ENCODE measurements around the gene CSTPP1. TPM values are rescaled to one million over a fixed set of nuclear protein-coding genes. Genes with fewer than 3 reads are reported as not detected.

CSTPP1 gene
- polyA plus RNA-seq, 1 donor from 2014 or later: 46.4 TPM

DNA sequence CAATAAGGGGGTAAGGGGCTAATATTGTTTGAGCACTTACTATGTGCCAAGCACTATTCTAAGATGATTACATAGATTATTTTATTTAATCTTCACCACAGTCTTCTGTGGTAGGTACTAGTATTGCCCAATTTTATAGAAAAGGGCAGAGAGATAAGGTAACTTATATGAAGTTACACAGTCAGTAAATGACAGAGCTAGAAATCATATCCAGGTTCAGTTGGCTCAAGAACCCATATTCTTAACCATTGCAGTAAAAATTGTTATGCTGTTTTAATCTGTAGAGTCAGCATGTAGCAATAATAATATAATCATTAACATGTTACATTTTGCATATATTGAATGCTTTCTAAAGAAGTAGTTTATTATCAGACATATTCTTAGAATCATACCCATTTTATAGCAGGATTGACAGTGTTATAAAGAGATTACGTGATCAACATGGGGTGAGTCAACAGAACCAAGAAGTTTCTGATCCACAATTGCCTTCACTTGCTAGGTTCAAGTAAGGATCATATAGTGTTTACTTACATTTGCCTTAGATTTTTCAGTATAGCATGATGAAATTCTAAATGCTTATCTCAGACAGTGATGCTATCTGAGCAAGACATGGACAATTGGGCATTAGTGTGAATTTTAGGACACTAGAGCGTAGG lies 46.4 kb downstream of the CSTPP1 start:
- Histone ChIP-seq H3K4me2 (ENCODE audit: low read length) (no peak overlapping the region), H3K9ac (ENCODE audit: low read length) (no peak overlapping the region), H3K9me3 (ENCODE audit: low read length) (no peaks in the 10 kb centered on the region), H3K79me2 (replicated peaks; ENCODE audit: insufficient read depth, low read length) (no peaks in the 10 kb centered on the region), H3K27me3 (ENCODE audit: insufficient read depth, low read depth, low read length) (no peaks in the 10 kb centered on the region), H3K36me3 (ENCODE audit: insufficient read depth, low read length) (no peaks in the 10 kb centered on the region), H3K27ac (ENCODE audit: low read length) (no peak overlapping the region), H3F3A (ENCODE audit: insufficient read depth, low read length, poor library complexity, severe bottlenecking) (peaks cover 2% of the 10 kb centered on the region), H3K4me3 (ENCODE audit: low read length) (no peak overlapping the region), H3K9me2 (ENCODE audit: insufficient read depth, low read length) (no peaks in the 10 kb centered on the region), H4K20me1 (ENCODE audit: insufficient read depth) (no peaks in the 10 kb centered on the region), H2AFZ (ENCODE audit: low read depth, low read length) (no peak overlapping the region)
- TF ChIP-seq RAD21 (conservative IDR thresholded peaks at IDR 0.05): no peak
- no peak for TF ChIP-seq SMC3 (conservative IDR thresholded peaks at IDR 0.05; ENCODE audit: poor library complexity)
- TF ChIP-seq TAF1 (IDR thresholded peaks at IDR 0.05; ENCODE audit: low read depth): no peak
- no peak for TF ChIP-seq MXI1 (conservative IDR thresholded peaks at IDR 0.05; ENCODE audit: poor library complexity, severe bottlenecking)
- TF ChIP-seq EZH2 (IDR thresholded peaks at IDR 0.05; ENCODE audit: borderline replicate concordance, insufficient read depth, low read length, poor library complexity, severe bottlenecking): no peak
- no peak for TF ChIP-seq POLR2AphosphoS5 (IDR thresholded peaks at IDR 0.05)
- no peak for TF ChIP-seq EP300 (conservative IDR thresholded peaks at IDR 0.05; ENCODE audit: poor library complexity, severe bottlenecking)
- TF ChIP-seq, protein P1, sequence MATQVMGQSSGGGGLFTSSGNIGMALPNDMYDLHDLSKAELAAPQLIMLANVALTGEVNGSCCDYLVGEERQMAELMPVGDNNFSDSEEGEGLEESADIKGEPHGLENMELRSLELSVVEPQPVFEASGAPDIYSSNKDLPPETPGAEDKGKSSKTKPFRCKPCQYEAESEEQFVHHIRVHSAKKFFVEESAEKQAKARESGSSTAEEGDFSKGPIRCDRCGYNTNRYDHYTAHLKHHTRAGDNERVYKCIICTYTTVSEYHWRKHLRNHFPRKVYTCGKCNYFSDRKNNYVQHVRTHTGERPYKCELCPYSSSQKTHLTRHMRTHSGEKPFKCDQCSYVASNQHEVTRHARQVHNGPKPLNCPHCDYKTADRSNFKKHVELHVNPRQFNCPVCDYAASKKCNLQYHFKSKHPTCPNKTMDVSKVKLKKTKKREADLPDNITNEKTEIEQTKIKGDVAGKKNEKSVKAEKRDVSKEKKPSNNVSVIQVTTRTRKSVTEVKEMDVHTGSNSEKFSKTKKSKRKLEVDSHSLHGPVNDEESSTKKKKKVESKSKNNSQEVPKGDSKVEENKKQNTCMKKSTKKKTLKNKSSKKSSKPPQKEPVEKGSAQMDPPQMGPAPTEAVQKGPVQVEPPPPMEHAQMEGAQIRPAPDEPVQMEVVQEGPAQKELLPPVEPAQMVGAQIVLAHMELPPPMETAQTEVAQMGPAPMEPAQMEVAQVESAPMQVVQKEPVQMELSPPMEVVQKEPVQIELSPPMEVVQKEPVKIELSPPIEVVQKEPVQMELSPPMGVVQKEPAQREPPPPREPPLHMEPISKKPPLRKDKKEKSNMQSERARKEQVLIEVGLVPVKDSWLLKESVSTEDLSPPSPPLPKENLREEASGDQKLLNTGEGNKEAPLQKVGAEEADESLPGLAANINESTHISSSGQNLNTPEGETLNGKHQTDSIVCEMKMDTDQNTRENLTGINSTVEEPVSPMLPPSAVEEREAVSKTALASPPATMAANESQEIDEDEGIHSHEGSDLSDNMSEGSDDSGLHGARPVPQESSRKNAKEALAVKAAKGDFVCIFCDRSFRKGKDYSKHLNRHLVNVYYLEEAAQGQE (IDR thresholded peaks at IDR 0.05; ENCODE audit: borderline replicate concordance): no peak
- TF ChIP-seq, protein P2, sequence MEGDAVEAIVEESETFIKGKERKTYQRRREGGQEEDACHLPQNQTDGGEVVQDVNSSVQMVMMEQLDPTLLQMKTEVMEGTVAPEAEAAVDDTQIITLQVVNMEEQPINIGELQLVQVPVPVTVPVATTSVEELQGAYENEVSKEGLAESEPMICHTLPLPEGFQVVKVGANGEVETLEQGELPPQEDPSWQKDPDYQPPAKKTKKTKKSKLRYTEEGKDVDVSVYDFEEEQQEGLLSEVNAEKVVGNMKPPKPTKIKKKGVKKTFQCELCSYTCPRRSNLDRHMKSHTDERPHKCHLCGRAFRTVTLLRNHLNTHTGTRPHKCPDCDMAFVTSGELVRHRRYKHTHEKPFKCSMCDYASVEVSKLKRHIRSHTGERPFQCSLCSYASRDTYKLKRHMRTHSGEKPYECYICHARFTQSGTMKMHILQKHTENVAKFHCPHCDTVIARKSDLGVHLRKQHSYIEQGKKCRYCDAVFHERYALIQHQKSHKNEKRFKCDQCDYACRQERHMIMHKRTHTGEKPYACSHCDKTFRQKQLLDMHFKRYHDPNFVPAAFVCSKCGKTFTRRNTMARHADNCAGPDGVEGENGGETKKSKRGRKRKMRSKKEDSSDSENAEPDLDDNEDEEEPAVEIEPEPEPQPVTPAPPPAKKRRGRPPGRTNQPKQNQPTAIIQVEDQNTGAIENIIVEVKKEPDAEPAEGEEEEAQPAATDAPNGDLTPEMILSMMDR (IDR thresholded peaks at IDR 0.05; ENCODE audit: poor library complexity, severe bottlenecking): no peak

DNA sequence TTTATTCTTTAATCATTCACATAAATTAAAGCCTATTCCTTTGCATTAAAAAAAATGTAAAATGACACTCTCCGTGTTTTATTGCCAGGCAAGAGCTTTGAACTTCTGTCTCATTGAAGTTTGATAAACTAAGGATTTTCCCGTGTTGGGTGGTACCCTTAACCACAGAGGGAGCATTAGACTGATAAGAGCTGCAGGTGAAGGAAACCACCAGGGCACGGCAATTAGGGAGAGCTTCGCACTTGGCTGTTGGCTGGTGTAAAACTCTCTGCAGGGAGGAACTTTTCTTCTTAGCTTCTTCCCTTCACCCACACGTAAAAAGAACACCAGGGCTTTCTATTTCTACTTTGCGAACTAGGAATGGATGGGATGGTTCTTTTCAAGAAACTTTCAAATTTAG lies 47.0 kb downstream of the CSTPP1 start:
- Histone ChIP-seq H3K9me3 (ENCODE audit: low read length) (no peaks in the 10 kb centered on the region), H3K79me2 (replicated peaks; ENCODE audit: insufficient read depth, low read length) (no peaks in the 10 kb centered on the region), H3K27me3 (ENCODE audit: insufficient read depth, low read depth, low read length) (no peaks in the 10 kb centered on the region), H3K9ac (ENCODE audit: low read length) (no peak overlapping the region), H3F3A (ENCODE audit: insufficient read depth, low read length, poor library complexity, severe bottlenecking) (no peaks in the 10 kb centered on the region), H2AFZ (ENCODE audit: low read depth, low read length) (no peak overlapping the region), H3K4me3 (ENCODE audit: low read length) (no peak overlapping the region), H3K9me2 (ENCODE audit: insufficient read depth, low read length) (no peaks in the 10 kb centered on the region), H3K4me2 (ENCODE audit: low read length) (no peak overlapping the region), H3K27ac (ENCODE audit: low read length) (no peak overlapping the region), H3K36me3 (ENCODE audit: insufficient read depth, low read length) (no peaks in the 10 kb centered on the region), H4K20me1 (ENCODE audit: insufficient read depth) (no peaks in the 10 kb centered on the region)
- TF ChIP-seq, protein P2 (IDR thresholded peaks at IDR 0.05; ENCODE audit: poor library complexity, severe bottlenecking): no peak
- no peak for TF ChIP-seq SMC3 (conservative IDR thresholded peaks at IDR 0.05; ENCODE audit: poor library complexity)
- no peak for TF ChIP-seq EP300 (conservative IDR thresholded peaks at IDR 0.05; ENCODE audit: poor library complexity, severe bottlenecking)
- no peak for TF ChIP-seq MXI1 (conservative IDR thresholded peaks at IDR 0.05; ENCODE audit: poor library complexity, severe bottlenecking)
- TF ChIP-seq RAD21 (conservative IDR thresholded peaks at IDR 0.05): no peak
- TF ChIP-seq, protein P1 (IDR thresholded peaks at IDR 0.05; ENCODE audit: borderline replicate concordance): no peak
- no peak for TF ChIP-seq TAF1 (IDR thresholded peaks at IDR 0.05; ENCODE audit: low read depth)
- TF ChIP-seq EZH2 (IDR thresholded peaks at IDR 0.05; ENCODE audit: borderline replicate concordance, insufficient read depth, low read length, poor library complexity, severe bottlenecking): no peak
